Suppressor macrophage treated with lipopolysaccharide for 1 hour (primary cell): Measurements from ENCODE around the gene LAPTM5.

Experiments used
- DNase-seq, 3 donors: peaks; one replicate each; pipeline ENCODE4 v3.0.0-alpha.2; 2020 to 2022

The LAPTM5 gene

GRCh38 chr1:30712583-30712982, 45.0 kb downstream of the LAPTM5 start:
- no peak for DNase-seq

- no peak for DNase-seq
Measured at GRCh38 chr1:30710407-30710806, 47.2 kb downstream of the LAPTM5 start.

- DNase-seq, result no peak
Measured at GRCh38 chr1:30708361-30708728, 49.2 kb downstream of the LAPTM5 start.

DNA sequence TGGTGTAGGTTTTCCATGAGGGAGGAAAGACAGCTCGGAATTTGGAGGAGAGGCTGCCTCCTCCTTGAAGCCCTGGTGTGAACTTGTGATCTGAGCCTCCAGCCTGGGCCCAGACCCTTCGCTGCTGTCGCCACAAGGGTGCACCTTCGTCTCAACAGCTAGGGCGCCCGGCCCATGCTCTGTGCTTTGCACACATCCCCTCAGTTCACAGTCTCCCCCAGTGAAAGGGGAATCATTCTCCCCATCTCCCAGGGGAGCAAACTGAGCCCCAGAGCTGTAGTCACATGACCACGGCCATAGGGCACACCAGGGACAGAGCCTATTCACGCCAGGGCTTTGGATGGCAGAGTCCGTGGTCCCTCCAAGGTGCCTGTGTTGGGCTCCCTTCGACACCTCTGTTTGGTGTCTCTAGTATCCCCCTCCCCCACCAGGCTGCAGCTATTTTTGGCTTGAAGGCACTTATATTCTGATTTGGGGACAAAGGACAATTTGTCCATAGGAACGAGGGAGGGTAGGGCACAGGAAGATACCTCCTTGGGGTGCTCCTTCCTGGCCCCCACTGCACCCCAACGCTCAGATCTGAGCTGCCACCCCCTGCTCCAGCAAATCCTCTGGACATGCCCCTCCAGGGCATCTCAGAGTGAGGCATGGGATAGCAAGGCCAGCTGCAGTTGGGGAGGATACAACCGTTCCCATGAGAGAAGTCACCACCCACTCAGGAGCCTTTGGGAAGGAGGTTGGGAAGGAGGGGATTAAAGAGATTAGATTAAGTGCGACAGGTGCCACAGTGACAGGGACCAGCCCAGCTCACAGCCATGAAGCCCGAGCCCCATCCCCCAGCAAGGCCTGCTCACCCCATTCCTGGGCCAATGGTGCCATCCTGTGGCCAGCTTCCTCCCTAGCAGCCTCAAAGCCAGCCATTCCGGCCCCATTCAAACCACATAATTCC, 49.9 kb downstream of the LAPTM5 start:
- peak; percentile 72 to 83 (median 82) for DNase-seq

GRCh38 chr1:30706528-30706927, 51.0 kb downstream of the LAPTM5 start:
- peak; percentile 62 to 79 (median 68) for DNase-seq

- DNase-seq, result no peak
Measured at GRCh38 chr1:30705698-30706097, 51.9 kb downstream of the LAPTM5 start.

- no peak for DNase-seq
Measured at GRCh38 chr1:30704765-30705509, 52.6 kb downstream of the LAPTM5 start.

GRCh38 chr1:30704271-30704670, 53.3 kb downstream of the LAPTM5 start:
- peak; percentile 46 to 84 (median 50) for DNase-seq

DNA sequence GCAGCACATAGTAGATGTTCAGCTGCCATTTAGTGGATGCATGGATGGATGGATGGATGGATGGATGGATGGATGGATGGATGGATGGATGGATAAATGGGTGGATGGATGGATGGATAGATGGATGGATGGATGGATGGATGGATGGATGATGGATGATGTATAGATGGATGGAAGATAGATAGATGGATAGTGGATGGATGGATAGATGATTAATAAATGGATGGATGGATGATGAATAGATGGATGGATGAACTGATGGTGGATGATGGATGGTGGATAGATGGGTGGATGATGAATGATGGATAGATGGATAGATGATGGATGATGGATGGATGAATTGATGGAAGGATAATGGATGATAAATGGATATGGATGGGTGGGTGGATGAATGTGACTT, 54.8 kb downstream of the LAPTM5 start:
- no peak for DNase-seq

DNA sequence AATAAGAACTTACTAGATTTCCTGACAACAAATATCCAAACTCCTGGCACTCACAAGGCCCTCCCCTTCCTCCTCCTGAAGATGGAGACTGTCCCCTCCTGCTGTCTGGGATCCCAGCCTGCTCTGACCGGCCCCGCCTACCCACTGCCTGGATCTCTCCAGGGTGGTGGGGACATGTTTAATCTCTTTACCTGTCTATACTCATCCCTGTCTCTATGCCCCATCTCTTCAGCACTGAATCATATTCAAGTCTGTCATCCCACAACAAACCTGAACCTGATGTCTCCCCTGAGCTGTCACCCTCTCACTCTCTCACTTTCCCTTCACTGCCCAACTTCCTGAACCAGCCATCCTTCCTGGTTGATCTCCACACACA, 56.3 kb downstream of the LAPTM5 start:
- no peak for DNase-seq

DNA sequence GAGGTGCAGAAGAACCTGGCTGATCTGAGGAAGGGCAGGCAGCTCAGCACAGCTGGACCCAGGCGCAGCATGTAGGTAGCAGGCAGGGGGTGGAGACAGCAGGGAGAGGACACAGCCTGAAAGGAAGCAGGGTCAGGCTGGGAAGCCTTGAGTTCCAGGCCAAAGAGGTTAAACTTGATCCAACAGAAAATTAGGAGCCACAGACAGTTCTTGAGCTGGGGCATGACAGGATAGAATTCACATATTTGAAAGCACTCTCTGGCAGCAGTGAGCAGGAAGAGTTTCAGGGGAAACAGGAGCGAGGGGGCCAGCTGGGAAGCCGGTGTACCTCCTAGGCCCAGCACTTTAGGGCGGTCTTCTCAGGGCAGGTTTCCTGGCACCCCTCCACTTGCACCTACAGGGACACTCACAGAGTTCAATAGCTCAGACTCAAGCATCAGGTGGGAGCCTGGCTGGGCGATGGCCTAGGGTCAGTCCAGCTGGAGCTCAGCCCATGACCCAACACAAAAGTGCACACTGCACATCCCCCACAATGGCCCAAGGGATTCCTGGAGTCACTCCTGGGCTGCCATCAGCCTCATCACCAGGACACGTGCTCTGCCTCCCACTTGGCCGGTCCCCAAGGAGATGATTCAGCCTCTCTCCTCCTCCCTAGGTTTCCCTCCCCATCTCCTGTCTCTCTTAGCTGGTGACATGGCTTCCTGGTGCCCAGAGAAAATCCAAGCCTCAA, 56.9 kb downstream of the LAPTM5 start:
- peak in 2 of 3 donors; percentile 7 to 38 for DNase-seq

- DNase-seq, result no peak
Measured at GRCh38 chr1:30699762-30700161, 57.8 kb downstream of the LAPTM5 start.

- no peak for DNase-seq
Measured at GRCh38 chr1:30698401-30698981, 59.1 kb downstream of the LAPTM5 start.

- DNase-seq, result no peak
Measured at GRCh38 chr1:30697571-30698376, 59.8 kb downstream of the LAPTM5 start.

GRCh38 chr1:30696831-30697230, 60.7 kb downstream of the LAPTM5 start:
- DNase-seq, result no peak

- peak in 1 of 3 donors; percentile 24 for DNase-seq
Measured at GRCh38 chr1:30695439-30695841, 62.1 kb downstream of the LAPTM5 start.

GRCh38 chr1:30694280-30695175, 63.0 kb downstream of the LAPTM5 start:
- DNase-seq, result no peak

GRCh38 chr1:30693822-30694221, 63.8 kb downstream of the LAPTM5 start:
- no peak for DNase-seq

GRCh38 chr1:30693366-30693765, 64.2 kb downstream of the LAPTM5 start:
- no peak for DNase-seq

DNA sequence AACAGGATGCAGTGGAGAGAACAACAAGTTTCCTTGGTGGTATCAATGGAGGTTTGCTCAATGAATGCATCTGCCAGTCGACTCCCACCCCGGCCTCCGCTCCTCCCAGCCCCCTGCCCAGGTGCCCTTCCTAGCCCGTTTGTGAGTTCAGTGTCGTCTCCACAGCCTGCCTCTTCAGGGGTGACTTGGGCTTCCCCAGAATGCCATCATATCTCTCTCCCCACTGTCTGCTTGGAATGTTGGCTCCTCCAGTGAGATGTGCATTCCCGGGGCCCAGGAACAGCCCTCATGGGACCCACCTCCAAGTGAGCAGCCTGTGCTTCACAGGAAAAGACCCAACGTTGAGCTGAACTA, 64.6 kb downstream of the LAPTM5 start:
- no peak for DNase-seq
